ENCODE measurements around the gene LNP1.

GRCh38 chr3:100407977-100408532, 6.7 kb downstream of the LNP1 start:
- no peak for TF ChIP-seq PATZ1 (CRISPR knock-in tag; IDR thresholded peaks at IDR 0.05; ENCODE audit: borderline replicate concordance)
- TF ChIP-seq ESRRG (CRISPR knock-in tag; IDR thresholded peaks at IDR 0.05) = no peak

Data from SK-N-SH treated with all-trans-retinoic acid at 6 μM for 48 hours (cell line).